ENCODE data around the gene ZFP3. TPM values are rescaled to one million over a fixed set of nuclear protein-coding genes. Genes with fewer than 3 reads are reported as not detected.
"Not testable (repeated sequence)": the region's sequence is repeated elsewhere in the genome, so short reads cannot be mapped to it uniquely, and the experiment has no call there.

ZFP3 gene
- 1 to 10 TPM; 6.5 to 7.5 TPM for total RNA-seq

DNA sequence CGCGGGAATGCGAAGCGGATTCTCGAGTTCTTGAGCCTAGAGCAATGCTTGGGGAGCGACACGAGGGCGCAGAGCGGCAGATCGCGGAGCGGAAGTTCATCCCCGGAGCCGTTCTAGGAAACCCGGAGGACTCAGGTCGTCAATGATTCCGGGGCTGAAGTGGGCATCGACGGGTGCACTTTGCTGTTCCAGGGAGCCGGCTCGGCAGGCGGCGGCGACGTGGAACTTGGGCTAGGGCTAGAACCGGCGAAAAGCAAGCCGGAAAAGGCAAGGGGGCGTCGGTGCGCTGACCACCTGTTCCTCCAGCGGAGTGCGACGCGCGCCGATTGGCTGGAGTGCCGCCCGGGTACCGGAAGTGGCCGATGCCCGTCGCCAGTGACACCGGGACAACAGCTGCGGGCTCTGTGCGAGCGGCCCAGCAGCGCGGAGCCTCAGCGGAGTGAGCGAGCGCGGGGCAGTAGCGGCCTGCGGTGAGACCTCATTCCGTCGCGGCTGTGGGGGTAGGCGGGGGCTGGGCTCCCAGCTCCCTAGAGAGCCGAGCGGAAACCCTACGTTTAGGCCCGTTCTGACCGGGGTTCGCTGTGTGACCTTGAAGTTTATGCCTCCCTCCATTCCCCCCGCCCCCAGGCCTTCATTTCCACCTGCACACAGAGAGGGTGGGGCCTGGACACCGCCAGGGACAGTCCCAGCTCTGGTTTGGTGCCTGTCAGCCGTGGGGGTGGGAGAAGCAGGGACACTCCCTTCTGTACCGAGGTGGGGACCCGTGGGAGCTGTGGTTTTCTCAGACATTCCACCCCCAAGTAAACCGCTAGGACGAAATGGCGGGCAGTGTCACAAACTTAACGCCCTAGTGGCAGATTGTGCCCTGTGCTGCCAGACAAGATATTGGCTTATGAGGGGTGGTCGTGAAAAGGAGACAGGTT is at the start of gene ZFP3:
TSS of gene ZFP3 (plus strand) at position 362 of the 923 bp plus-strand sequence. CDS start 13,038 bp downstream, outside the sequence.
- Mint-ChIP-seq H3K27me3 (no peaks in the 10 kb centered on the region), H3K9me3 (peaks cover 12% of the 10 kb centered on the region), H3K4me1 (peaks cover 26% of the 10 kb centered on the region), H3K4me3 (peak within 1 kb of the TSS; percentile 83), H3K27ac (peak within 1 kb of the TSS; percentile 86), H3K36me3 (ENCODE audit: low read depth) (peaks cover 30% of the 10 kb centered on the region)
- ChIA-PET POLR2A (no interaction called here), CTCF (interaction anchor here (0.6 to 1.6 kb wide), 8 partner anchors 9 to 891 kb away, joined by 3 to 5 read pairs (median 4); no protein-coding TSS in a partner anchor)
- DNase-seq, result peak; percentile 76

DNA sequence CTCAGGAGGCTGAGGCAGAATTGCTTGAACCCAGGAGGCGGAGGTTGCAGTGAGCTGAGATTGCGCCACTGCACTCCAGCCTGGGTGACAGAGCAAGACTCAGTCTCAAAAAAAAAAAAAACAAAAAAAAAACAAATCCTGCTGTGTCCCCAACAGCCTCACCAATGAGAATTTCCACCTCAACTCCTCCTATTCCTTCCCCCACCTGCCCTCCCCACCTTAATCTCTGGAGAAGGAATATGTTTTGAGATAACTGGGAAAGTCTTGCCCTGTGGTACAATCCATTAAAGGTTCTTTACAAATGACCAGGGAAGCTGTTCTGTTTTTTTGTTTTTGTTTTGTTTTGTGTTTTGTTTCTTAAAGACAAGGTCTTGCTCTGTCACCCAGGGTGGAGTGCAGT is 48.1 kb upstream of the ZFP3 start:
- CTCF ChIA-PET, result interaction anchor here (0.9 to 3.5 kb wide), 11 partner anchors 8 to 79 kb away, joined by 3 to 14 read pairs (median 4); partner anchors contain the start of genes ENO3 and INCA1
- DNase-seq; H3K9me3 Mint-ChIP-seq; H3K36me3 Mint-ChIP-seq (ENCODE audit: low read depth); H3K27me3 Mint-ChIP-seq: not testable (repeated sequence)
- peaks cover 30% of the 10 kb centered on the region for H3K4me1 Mint-ChIP-seq
- peak overlapping the region; percentile 94 for H3K27ac Mint-ChIP-seq
- peak overlapping the region; percentile 77 for H3K4me3 Mint-ChIP-seq
- POLR2A ChIA-PET, result interaction anchor here (0.8 kb wide), 1 partner anchor 11 kb away, joined by 3 read pairs; no protein-coding TSS in a partner anchor

GRCh38 chr17:5031365-5032082 is 46.7 kb upstream of the ZFP3 start:
- peaks cover 30% of the 10 kb centered on the region for H3K4me1 Mint-ChIP-seq
- H3K36me3 Mint-ChIP-seq (ENCODE audit: low read depth), result peaks cover 4% of the 10 kb centered on the region
- peak; percentile 87 for DNase-seq
- no peaks in the 10 kb centered on the region for H3K27me3 Mint-ChIP-seq
- ChIA-PET CTCF (interaction anchor here (0.7 to 3.5 kb wide), 18 partner anchors 11 to 122 kb away, joined by 3 to 14 read pairs (median 4); partner anchors contain the start of gene INCA1), POLR2A (no interaction called here)
- peak overlapping the region; percentile 94 for H3K27ac Mint-ChIP-seq
- no peaks in the 10 kb centered on the region for H3K9me3 Mint-ChIP-seq
- peak overlapping the region; percentile 77 for H3K4me3 Mint-ChIP-seq

DNA sequence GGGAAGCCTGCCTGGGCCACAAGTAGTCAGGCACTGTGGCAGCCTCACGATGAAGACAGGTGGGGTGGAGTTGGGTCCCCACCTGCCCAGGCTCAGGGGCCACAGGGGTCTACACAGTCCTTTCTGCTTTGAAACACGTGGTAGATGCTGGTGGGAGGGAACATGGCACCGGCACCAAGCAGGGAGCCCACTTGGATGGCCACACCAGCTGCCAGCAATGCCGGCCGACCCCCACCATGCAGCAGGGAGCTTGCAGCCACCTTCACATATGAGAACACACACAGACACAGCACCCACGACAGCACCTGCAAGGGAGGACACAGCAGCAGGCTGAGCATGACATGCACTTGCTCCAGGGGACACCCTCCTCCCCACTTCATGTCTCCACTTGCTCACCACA is 45.4 kb upstream of the ZFP3 start:
- no peaks in the 10 kb centered on the region for H3K9me3 Mint-ChIP-seq

GRCh38 chr17:5033352-5034015 is 44.8 kb upstream of the ZFP3 start:
- no peak overlapping the region for H3K4me3 Mint-ChIP-seq
- no peaks in the 10 kb centered on the region for H3K27me3 Mint-ChIP-seq

More for the DNA sequence above, 45.4 kb upstream of the ZFP3 start:
- peaks cover 33% of the 10 kb centered on the region for H3K4me1 Mint-ChIP-seq
- no peaks in the 10 kb centered on the region for H3K27me3 Mint-ChIP-seq
- H3K36me3 Mint-ChIP-seq (ENCODE audit: low read depth), result peaks cover 4% of the 10 kb centered on the region
- ChIA-PET POLR2A (no interaction called here), CTCF (interaction anchor here (0.6 to 1.2 kb wide), 2 partner anchors 10 to 123 kb away, joined by 3 read pairs; no protein-coding TSS in a partner anchor)
- H3K4me3 Mint-ChIP-seq, result no peak overlapping the region
- H3K27ac Mint-ChIP-seq, result no peak overlapping the region
- no peak for DNase-seq

DNA sequence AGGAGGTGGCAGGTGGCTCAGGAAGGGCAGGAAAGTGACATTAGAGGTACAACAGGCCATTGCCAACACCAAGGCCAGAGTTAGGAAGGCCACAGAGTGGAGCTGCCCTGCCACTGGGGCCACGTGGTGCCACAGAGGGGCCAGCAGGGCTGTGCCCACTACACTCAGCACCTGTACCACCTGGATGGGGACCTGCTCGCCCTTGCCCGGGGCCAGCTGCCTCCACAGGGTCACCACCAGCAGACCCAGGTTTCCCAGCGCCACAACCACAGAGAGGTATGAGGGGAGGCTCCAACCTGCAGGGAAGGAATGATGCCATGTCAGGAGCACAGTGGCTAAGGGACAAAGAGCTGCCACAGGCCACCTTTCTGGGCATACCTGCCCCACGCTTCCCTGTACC is 44.2 kb upstream of the ZFP3 start:
- H3K4me1 Mint-ChIP-seq, result peaks cover 33% of the 10 kb centered on the region
- no peaks in the 10 kb centered on the region for H3K27me3 Mint-ChIP-seq
- POLR2A ChIA-PET, result no interaction called here
- CTCF ChIA-PET, result interaction anchor here (1.4 kb wide), 1 partner anchor 11 kb away, joined by 7 read pairs; no protein-coding TSS in a partner anchor
- no peaks in the 10 kb centered on the region for H3K9me3 Mint-ChIP-seq
- H3K4me3 Mint-ChIP-seq, result no peak overlapping the region
- DNase-seq, result no peak
- no peak overlapping the region for H3K27ac Mint-ChIP-seq
- peaks cover 4% of the 10 kb centered on the region for H3K36me3 Mint-ChIP-seq (ENCODE audit: low read depth)

More at GRCh38 chr17:5033352-5034015, 44.8 kb upstream of the ZFP3 start:
- H3K27ac Mint-ChIP-seq, result no peak overlapping the region
- CTCF ChIA-PET, result interaction anchor here (0.6 to 1.4 kb wide), 2 partner anchors 9 to 12 kb away, joined by 3 to 7 read pairs; no protein-coding TSS in a partner anchor
- H3K9me3 Mint-ChIP-seq, result no peaks in the 10 kb centered on the region
- peaks cover 4% of the 10 kb centered on the region for H3K36me3 Mint-ChIP-seq (ENCODE audit: low read depth)
- DNase-seq, result no peak
- POLR2A ChIA-PET, result no interaction called here
- peaks cover 33% of the 10 kb centered on the region for H3K4me1 Mint-ChIP-seq

DNA sequence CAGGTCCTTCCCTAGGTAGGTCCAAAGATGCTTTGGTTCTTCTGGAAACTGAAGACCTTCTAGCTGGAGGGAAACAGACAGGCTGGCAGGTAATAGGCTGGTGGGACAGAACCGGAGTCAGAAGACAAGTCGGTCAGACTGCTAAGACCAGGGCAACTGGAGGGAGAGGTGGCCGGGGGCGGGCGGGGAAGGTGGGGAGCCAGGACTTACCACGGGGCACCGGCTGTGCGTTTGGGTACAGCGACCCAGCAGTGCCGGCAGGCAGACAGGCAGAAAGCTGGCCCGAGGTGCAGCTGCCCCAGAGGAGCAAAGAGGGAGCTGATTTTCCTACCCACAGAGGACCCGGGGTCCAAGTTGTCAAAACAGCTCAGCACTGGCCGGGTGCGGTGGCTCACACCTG is 43.6 kb upstream of the ZFP3 start:
- H3K9me3 Mint-ChIP-seq, result no peaks in the 10 kb centered on the region
- no peak overlapping the region for H3K4me3 Mint-ChIP-seq
- no peak overlapping the region for H3K27ac Mint-ChIP-seq
- ChIA-PET CTCF (interaction anchor here (0.6 to 2.2 kb wide), 6 partner anchors 11 to 70 kb away, joined by 3 to 10 read pairs (median 4); no protein-coding TSS in a partner anchor), POLR2A (no interaction called here)
- H3K36me3 Mint-ChIP-seq (ENCODE audit: low read depth), result peaks cover 5% of the 10 kb centered on the region
- no peak for DNase-seq
- no peaks in the 10 kb centered on the region for H3K27me3 Mint-ChIP-seq
- H3K4me1 Mint-ChIP-seq, result peaks cover 34% of the 10 kb centered on the region

- ChIA-PET CTCF (interaction anchor here (1.0 to 2.2 kb wide), 6 partner anchors 10 to 29 kb away, joined by 3 to 11 read pairs (median 6); no protein-coding TSS in a partner anchor), POLR2A (no interaction called here)
- no peak within 1 kb of the TSS for H3K4me3 Mint-ChIP-seq
- H3K27me3 Mint-ChIP-seq, result no peaks in the 10 kb centered on the region
- DNase-seq, result no peak
- peaks cover 6% of the 10 kb centered on the region for H3K36me3 Mint-ChIP-seq (ENCODE audit: low read depth)
- H3K27ac Mint-ChIP-seq, result no peak within 1 kb of the TSS
- H3K9me3 Mint-ChIP-seq, result peaks cover under 1% of the 10 kb centered on the region
- peaks cover 35% of the 10 kb centered on the region for H3K4me1 Mint-ChIP-seq
Measured at GRCh38 chr17:5035315-5035714, 43.0 kb upstream of the ZFP3 start, which contains the start of gene SLC52A1. SLC52A1 (minus strand) TSS chr17:5035426; CDS start chr17:5034606, 820 bp downstream.

DNA sequence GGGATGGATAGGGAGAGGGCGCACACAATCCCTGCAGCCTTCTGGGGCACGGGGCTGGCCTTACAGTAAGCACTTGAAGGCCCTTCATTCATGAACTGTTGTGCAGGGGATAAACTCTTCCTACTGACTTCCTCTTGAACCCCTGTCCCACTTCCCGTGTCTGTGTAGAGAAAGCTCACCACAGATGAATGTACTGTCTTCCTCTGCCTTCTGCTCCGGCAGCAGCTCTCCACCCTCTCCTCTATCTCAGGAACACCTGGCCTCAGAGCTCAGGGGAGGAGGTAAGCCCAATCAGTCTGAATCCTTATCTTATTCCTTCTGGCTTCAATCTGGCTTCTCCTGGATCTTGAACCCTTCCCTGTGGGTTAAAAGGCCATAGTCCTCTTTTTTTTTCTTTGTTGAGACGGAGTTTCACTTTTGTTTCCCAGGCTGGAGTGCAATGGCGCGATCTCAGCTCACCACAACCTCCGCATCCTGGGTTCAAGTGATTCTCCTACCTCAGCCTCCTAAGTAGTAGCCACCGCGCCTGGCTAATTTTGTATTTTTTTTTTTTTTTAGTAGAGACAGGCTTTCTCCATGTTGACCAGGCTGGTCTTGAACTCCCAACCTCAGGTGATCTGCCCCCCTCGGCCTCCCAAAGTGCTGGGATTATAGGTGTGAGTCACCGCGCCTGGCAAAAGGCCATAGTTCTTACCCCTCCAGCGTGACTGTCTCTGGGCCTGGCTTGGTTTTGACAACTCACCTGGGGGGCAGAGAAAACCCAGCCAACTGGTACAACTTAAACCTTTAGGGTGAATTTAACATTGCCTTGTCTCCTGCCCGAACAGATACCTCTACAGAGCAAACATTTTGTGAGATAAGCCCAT is 35.9 kb upstream of the ZFP3 start:
- H3K4me3 Mint-ChIP-seq, result peak overlapping the region; percentile 93
- peaks cover 59% of the 10 kb centered on the region for H3K4me1 Mint-ChIP-seq
- peak overlapping the region; percentile 97 for H3K27ac Mint-ChIP-seq
- peak; percentile 47 for DNase-seq
- H3K27me3 Mint-ChIP-seq, result no peaks in the 10 kb centered on the region
- H3K36me3 Mint-ChIP-seq (ENCODE audit: low read depth), result peaks cover 29% of the 10 kb centered on the region
- H3K9me3 Mint-ChIP-seq, result peaks cover 3% of the 10 kb centered on the region
- POLR2A ChIA-PET, result no interaction called here
- CTCF ChIA-PET, result interaction anchor here (0.6 to 1.1 kb wide), 5 partner anchors 9 to 150 kb away, joined by 3 to 5 read pairs (median 3); partner anchors contain the start of gene ZFP3

DNA sequence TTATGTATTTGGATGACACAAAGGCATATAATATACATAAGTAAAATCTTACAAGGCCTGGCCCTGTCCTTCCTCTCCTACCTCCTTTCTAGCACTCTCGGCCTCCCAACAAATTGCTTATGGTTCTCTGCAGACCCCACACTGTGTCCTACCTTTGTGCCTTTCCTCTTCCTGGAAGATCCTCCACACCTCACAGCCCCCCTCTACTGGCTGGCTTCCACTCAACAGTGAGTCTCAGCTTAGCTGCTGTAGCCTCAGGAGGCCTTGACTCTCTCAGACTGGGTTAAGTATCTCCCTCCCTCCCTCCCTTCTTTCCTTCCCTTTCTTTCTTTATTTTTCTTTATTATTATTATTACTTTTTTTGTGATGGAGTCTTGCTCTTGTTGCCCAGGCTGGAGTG is 34.7 kb upstream of the ZFP3 start:
- Mint-ChIP-seq H3K9me3 (peaks cover 3% of the 10 kb centered on the region), H3K27me3 (no peaks in the 10 kb centered on the region), H3K36me3 (ENCODE audit: low read depth) (peaks cover 39% of the 10 kb centered on the region), H3K4me3 (peak overlapping the region; percentile 93), H3K4me1 (peaks cover 67% of the 10 kb centered on the region), H3K27ac (peak overlapping the region; percentile 97)
- DNase-seq, result no peak
- ChIA-PET CTCF (interaction anchor here (0.8 to 1.4 kb wide), 2 partner anchors 13 to 22 kb away, joined by 3 to 4 read pairs; no protein-coding TSS in a partner anchor), POLR2A (no interaction called here)

DNA sequence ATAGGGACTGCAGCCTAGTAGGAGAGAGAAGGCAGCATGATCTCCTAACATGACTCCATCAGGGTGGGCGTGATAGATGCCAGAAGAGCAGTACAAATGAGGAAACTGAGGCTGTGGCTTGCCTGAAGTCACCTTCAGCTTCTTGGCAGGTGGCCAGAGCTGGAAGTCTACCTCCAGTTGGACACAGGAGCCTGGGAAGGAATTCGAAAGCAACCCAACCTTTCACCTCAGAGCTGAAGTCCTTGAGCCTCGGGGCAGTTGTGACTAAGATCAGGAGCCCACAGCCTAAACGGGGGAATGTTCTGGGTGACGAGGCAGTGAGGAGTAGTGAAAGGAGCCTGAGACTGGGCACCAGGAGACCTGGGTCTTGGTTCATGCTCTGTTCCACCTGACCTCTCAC is 33.6 kb upstream of the ZFP3 start:
- peaks cover 3% of the 10 kb centered on the region for H3K9me3 Mint-ChIP-seq
- H3K4me1 Mint-ChIP-seq, result peaks cover 74% of the 10 kb centered on the region
- no peaks in the 10 kb centered on the region for H3K27me3 Mint-ChIP-seq
- H3K4me3 Mint-ChIP-seq, result peak overlapping the region; percentile 16
- ChIA-PET CTCF (interaction anchor here (1.4 to 2.7 kb wide), 4 partner anchors 8 to 38 kb away, joined by 3 to 11 read pairs (median 5); no protein-coding TSS in a partner anchor), POLR2A (no interaction called here)
- DNase-seq, result no peak
- peaks cover 43% of the 10 kb centered on the region for H3K36me3 Mint-ChIP-seq (ENCODE audit: low read depth)
- H3K27ac Mint-ChIP-seq, result no peak overlapping the region

All from activated CD4-positive, alpha-beta T cell treated with anti-CD3 and anti-CD28 coated beads, Interleukin-2, amount 10 ng/mL, durations not matched to agents 7 days and 5 days (primary cell).